GM12878 (cell line): ENCODE results near the gene METTL21C. TPM values are rescaled to one million over a fixed set of nuclear protein-coding genes. Genes with fewer than 3 reads are reported as not detected.

ENCODE experiments used
- polyA plus RNA-seq, 11 experiments: library from polyadenylated mRNA; depleted of rRNA in 4 of 11; unstranded in 6 of 11; stranded (reverse) in 5 of 11; fragments of >200 nt; fragmentation: Nextera tagmentation in 4 of 11; fragmentation: Illumina TruSeq in 1 of 11; extraction: Ambion mirVana in 4 of 11; extraction: Trizol in 1 of 11; gene quantifications; 1 replicate in 1 of 11; 2 replicates in 10 of 11; pipeline versions ENCODE4 v1.2.1 to v1.2.3, GENCODE V29; 2011 to 2016; ENCODE audit warnings: inconsistent platforms in 2 of 11, missing spikeins in 2 of 11, low read depth in 1 of 11
- total RNA-seq, 4 experiments: library from RNA; depleted of rRNA in 3 of 4; stranded (reverse); fragments of >200 nt in 3 of 4; fragmentation: Illumina TruSeq in 1 of 4; extraction: Trizol in 1 of 4; gene quantifications; 2 replicates each; pipeline versions ENCODE4 v1.2.1 to v1.2.3, GENCODE V29; 2013 to 2021
- TF ChIP-seq, protein P1 (sequence below): IDR thresholded peaks from 2 replicates; pipeline ENCODE4 v1.6.1; 2012; ENCODE audit warnings: mild to moderate bottlenecking, low read depth, low read length
- TF ChIP-seq, protein P2 (sequence below): fragments of 450-650 bp; IDR thresholded peaks from 2 replicates; pipeline ENCODE4 v1.6.1; 2018; ENCODE audit warnings: borderline replicate concordance, mild to moderate bottlenecking; ENCODE audit not compliant: partially characterized antibody
- TF ChIP-seq, protein P3 (sequence below): fragments of 450-650 bp; formaldehyde crosslinking; IDR thresholded peaks from 2 replicates; pipeline ENCODE4 v1.4.0; 2022; ENCODE audit warnings: mild to moderate bottlenecking, moderate library complexity
- TF ChIP-seq, protein P4 (sequence below): fragments of 450-650 bp; IDR thresholded peaks from 2 replicates; pipeline ENCODE4 v1.6.1; 2017; ENCODE audit warnings: low read depth, mild to moderate bottlenecking, moderate library complexity

METTL21C gene
- total and polyA plus RNA-seq, 10 of the 15 experiments (the other 5 are each of a cell fraction or from before 2014, with no cell fraction given) = 0.13 TPM; not detected in 9

GRCh38 chr13:102651392-102651791 is 43.5 kb downstream of the METTL21C start (continued):
- TF ChIP-seq, protein P1, sequence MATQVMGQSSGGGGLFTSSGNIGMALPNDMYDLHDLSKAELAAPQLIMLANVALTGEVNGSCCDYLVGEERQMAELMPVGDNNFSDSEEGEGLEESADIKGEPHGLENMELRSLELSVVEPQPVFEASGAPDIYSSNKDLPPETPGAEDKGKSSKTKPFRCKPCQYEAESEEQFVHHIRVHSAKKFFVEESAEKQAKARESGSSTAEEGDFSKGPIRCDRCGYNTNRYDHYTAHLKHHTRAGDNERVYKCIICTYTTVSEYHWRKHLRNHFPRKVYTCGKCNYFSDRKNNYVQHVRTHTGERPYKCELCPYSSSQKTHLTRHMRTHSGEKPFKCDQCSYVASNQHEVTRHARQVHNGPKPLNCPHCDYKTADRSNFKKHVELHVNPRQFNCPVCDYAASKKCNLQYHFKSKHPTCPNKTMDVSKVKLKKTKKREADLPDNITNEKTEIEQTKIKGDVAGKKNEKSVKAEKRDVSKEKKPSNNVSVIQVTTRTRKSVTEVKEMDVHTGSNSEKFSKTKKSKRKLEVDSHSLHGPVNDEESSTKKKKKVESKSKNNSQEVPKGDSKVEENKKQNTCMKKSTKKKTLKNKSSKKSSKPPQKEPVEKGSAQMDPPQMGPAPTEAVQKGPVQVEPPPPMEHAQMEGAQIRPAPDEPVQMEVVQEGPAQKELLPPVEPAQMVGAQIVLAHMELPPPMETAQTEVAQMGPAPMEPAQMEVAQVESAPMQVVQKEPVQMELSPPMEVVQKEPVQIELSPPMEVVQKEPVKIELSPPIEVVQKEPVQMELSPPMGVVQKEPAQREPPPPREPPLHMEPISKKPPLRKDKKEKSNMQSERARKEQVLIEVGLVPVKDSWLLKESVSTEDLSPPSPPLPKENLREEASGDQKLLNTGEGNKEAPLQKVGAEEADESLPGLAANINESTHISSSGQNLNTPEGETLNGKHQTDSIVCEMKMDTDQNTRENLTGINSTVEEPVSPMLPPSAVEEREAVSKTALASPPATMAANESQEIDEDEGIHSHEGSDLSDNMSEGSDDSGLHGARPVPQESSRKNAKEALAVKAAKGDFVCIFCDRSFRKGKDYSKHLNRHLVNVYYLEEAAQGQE = no peak
- TF ChIP-seq, protein P2, sequence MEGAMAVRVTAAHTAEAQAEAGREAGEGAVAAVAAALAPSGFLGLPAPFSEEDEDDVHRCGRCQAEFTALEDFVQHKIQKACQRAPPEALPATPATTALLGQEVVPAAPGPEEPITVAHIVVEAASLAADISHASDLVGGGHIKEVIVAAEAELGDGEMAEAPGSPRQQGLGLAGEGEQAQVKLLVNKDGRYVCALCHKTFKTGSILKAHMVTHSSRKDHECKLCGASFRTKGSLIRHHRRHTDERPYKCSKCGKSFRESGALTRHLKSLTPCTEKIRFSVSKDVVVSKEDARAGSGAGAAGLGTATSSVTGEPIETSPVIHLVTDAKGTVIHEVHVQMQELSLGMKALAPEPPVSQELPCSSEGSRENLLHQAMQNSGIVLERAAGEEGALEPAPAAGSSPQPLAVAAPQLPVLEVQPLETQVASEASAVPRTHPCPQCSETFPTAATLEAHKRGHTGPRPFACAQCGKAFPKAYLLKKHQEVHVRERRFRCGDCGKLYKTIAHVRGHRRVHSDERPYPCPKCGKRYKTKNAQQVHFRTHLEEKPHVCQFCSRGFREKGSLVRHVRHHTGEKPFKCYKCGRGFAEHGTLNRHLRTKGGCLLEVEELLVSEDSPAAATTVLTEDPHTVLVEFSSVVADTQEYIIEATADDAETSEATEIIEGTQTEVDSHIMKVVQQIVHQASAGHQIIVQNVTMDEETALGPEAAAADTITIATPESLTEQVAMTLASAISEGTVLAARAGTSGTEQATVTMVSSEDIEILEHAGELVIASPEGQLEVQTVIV = no peak
- TF ChIP-seq, protein P3, sequence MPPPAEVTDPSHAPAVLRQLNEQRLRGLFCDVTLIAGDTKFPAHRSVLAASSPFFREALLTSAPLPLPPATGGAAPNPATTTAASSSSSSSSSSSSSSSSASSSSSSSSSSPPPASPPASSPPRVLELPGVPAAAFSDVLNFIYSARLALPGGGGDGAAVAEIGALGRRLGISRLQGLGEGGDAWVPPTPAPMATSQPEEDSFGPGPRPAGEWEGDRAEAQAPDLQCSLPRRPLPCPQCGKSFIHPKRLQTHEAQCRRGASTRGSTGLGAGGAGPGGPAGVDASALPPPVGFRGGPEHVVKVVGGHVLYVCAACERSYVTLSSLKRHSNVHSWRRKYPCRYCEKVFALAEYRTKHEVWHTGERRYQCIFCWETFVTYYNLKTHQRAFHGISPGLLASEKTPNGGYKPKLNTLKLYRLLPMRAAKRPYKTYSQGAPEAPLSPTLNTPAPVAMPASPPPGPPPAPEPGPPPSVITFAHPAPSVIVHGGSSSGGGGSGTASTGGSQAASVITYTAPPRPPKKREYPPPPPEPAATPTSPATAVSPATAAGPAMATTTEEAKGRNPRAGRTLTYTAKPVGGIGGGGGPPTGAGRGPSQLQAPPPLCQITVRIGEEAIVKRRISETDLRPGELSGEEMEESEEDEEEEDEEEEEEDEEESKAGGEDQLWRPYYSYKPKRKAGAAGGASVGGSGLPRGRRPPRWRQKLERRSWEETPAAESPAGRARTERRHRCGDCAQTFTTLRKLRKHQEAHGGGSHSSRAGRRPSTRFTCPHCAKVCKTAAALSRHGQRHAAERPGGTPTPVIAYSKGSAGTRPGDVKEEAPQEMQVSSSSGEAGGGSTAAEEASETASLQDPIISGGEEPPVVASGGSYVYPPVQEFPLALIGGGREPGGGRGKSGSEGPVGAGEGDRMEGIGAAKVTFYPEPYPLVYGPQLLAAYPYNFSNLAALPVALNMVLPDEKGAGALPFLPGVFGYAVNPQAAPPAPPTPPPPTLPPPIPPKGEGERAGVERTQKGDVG = no peak
- TF ChIP-seq, protein P4, sequence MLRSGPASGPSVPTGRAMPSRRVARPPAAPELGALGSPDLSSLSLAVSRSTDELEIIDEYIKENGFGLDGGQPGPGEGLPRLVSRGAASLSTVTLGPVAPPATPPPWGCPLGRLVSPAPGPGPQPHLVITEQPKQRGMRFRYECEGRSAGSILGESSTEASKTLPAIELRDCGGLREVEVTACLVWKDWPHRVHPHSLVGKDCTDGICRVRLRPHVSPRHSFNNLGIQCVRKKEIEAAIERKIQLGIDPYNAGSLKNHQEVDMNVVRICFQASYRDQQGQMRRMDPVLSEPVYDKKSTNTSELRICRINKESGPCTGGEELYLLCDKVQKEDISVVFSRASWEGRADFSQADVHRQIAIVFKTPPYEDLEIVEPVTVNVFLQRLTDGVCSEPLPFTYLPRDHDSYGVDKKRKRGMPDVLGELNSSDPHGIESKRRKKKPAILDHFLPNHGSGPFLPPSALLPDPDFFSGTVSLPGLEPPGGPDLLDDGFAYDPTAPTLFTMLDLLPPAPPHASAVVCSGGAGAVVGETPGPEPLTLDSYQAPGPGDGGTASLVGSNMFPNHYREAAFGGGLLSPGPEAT = no peak
